Transverse colon (tissue), 4 donors: Measurements from ENCODE around the gene HRK.

Source experiments
- CTCF ChIP-seq, 5 experiments: fragments of 200-600 bp in 3 of 5; fragments of 450-650 bp in 2 of 5; sonication (generic) in 3 of 5; IDR thresholded peaks; 1 replicate in 2 of 5; 2 replicates in 3 of 5; pipeline ENCODE4 v1.5.1; 2016 to 2017; ENCODE audit warnings: antibody characterized with exemption in 5 of 5, inconsistent platforms in 3 of 5, mild to moderate bottlenecking in 2 of 5, moderate library complexity in 1 of 5
- POLR2A ChIP-seq: fragments of 450-650 bp; IDR thresholded peaks from one replicate; pipeline ENCODE4 v1.6.1; 2016; ENCODE audit warnings: antibody characterized with exemption, mild to moderate bottlenecking, moderate library complexity
- POLR2AphosphoS5 ChIP-seq, 3 donors: sonication (generic); formaldehyde crosslinking; IDR thresholded peaks; one replicate each; pipeline ENCODE4 v1.6.1; 2016; ENCODE audit warnings: antibody characterized with exemption in 3 of 3

GRCh38 chr12:116879509-116880212, 1.6 kb downstream of the HRK start:
- TF ChIP-seq POLR2AphosphoS5 (IDR thresholded peaks at IDR 0.05) (no peak), POLR2A (no peak), CTCF (IDR thresholded peaks at IDR 0.05) (no peak)
